ENCODE measurements around the gene LRIG1.
A peak's percentile ranks its signal among the peaks of the same experiment; 100 is the strongest.

Gene LRIG1

GRCh38 chr3:66407611-66408218 is 93.1 kb downstream of the LRIG1 start:
- intact Hi-C loops (cut with DNase I) = loop anchor here (5.0 kb wide), 1 partner anchor 410 kb away; no protein-coding TSS in a partner anchor
- peak in 8 of 10 donors; percentile 72 to 95 (median 81) for DNase-seq

- DNase-seq = peak in 1 of 10 donors; percentile 79
- intact Hi-C loops (cut with DNase I) = loop anchor here (5.0 kb wide), 1 partner anchor 410 kb away; no protein-coding TSS in a partner anchor
Observed at GRCh38 chr3:66406831-66407610, 93.8 kb downstream of the LRIG1 start.

- intact Hi-C loops (cut with DNase I) = loop anchor here (5.0 kb wide), 1 partner anchor 411 kb away; no protein-coding TSS in a partner anchor
- peak in 7 of 10 donors; percentile 29 to 91 (median 52) for DNase-seq
Observed at GRCh38 chr3:66406163-66406562, 94.7 kb downstream of the LRIG1 start.

- intact Hi-C loops (cut with DNase I) = loop anchor here (5.0 kb wide), 1 partner anchor 412 kb away; no protein-coding TSS in a partner anchor
Observed at GRCh38 chr3:66405701-66406091, 95.1 kb downstream of the LRIG1 start.

GRCh38 chr3:66404903-66405700 is 95.7 kb downstream of the LRIG1 start:
- no peak for DNase-seq
- intact Hi-C loops (cut with DNase I) = loop anchor here (5.0 kb wide), 1 partner anchor 412 kb away; no protein-coding TSS in a partner anchor

More at GRCh38 chr3:66405701-66406091, 95.1 kb downstream of the LRIG1 start:
- DNase-seq = peak in 7 of 10 donors; percentile 35 to 92 (median 65)

- DNase-seq = no peak
- intact Hi-C loops (cut with DNase I) = no loop called here
Observed at GRCh38 chr3:66404197-66404596, 96.6 kb downstream of the LRIG1 start.

- intact Hi-C loops (cut with DNase I) = no loop called here
- DNase-seq = no peak
Observed at GRCh38 chr3:66403323-66403990, 97.4 kb downstream of the LRIG1 start.

GRCh38 chr3:66402596-66403290 is 98.1 kb downstream of the LRIG1 start:
- no peak for DNase-seq
- intact Hi-C loops (cut with DNase I) = no loop called here

- DNase-seq = peak in 1 of 10 donors; percentile 74
- intact Hi-C loops (cut with DNase I) = no loop called here
Observed at GRCh38 chr3:66401675-66402491, 98.9 kb downstream of the LRIG1 start.

GRCh38 chr3:66401157-66401550 is 99.7 kb downstream of the LRIG1 start:
- DNase-seq = peak in 1 of 10 donors; percentile 8
- intact Hi-C loops (cut with DNase I) = no loop called here

- peak in 2 of 10 donors; percentile 80 to 84 for DNase-seq
- intact Hi-C loops (cut with DNase I) = no loop called here
Observed at GRCh38 chr3:66400411-66401156, 100.2 kb downstream of the LRIG1 start.

- DNase-seq = peak in 1 of 10 donors; percentile 66
- intact Hi-C loops (cut with DNase I) = no loop called here
Observed at GRCh38 chr3:66399529-66400232, 101.1 kb downstream of the LRIG1 start.

- intact Hi-C loops (cut with DNase I) = no loop called here
- DNase-seq = peak in 2 of 10 donors; percentile 80 to 87
Observed at GRCh38 chr3:66398228-66399025, 102.4 kb downstream of the LRIG1 start.

GRCh38 chr3:66397745-66398144 is 103.1 kb downstream of the LRIG1 start:
- peak in 1 of 10 donors; percentile 26 for DNase-seq
- intact Hi-C loops (cut with DNase I) = no loop called here

- intact Hi-C loops (cut with DNase I) = no loop called here
- peak in 1 of 10 donors; percentile 36 for DNase-seq
Observed at GRCh38 chr3:66396888-66397287, 103.9 kb downstream of the LRIG1 start.

GRCh38 chr3:66396161-66396760 is 104.6 kb downstream of the LRIG1 start:
- intact Hi-C loops (cut with DNase I) = no loop called here
- DNase-seq = peak in 1 of 10 donors; percentile 59

Data from posterior cingulate gyrus (tissue), 11 donors.